Measurements from ENCODE around the gene WDCP. TPM values are rescaled to one million over a fixed set of nuclear protein-coding genes. Genes with fewer than 3 reads are reported as not detected.

WDCP gene
- total RNA-seq, 1 experiment from 2014 or later, result 19.9 TPM

DNA sequence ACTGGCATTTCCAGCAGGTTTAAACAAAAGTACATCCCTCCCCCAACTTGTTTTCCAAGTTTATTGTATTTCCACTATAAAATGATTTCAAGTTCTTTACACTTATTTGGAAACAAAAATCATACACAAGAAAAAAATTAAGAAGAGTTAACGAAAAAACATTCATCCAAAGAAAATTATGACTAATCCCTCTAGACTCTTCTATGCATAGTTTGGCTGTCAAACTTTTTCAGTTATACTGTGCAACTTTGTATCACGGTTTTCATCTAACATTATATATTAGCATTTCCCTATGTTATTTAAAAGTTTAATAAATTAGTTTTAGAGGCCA, 627 bp downstream of the WDCP start:
- TF ChIP-seq JUND (IDR thresholded peaks at IDR 0.05) (no peak), EZH2 (IDR thresholded peaks at IDR 0.05) (no peak), CEBPB (IDR thresholded peaks at IDR 0.05; ENCODE audit: low read depth) (no peak)
- Histone ChIP-seq H3K9me2 (ENCODE audit: insufficient read depth) (no peaks in the 10 kb centered on the region), H3K4me3 (replicated peaks in 1 of 2; ENCODE audit: low read depth in 1 of 2, low read length in 2 of 2) (peak overlapping the region; percentile 86 to 93), H3K9me3 (ENCODE audit: control insufficient read depth in 1 of 2, insufficient read depth in 1 of 2, low read depth in 1 of 2, low read length in 2 of 2) (no peaks in the 10 kb centered on the region), H3K27ac (ENCODE audit: low read depth, low read length) (no peak overlapping the region), H3K79me2 (ENCODE audit: insufficient read depth, low read length) (peaks cover 28% of the 10 kb centered on the region), H3K4me2 (ENCODE audit: low read length) (peak overlapping the region; percentile 90), H3K9ac (ENCODE audit: low read length) (peak overlapping the region; percentile 76), H3K27me3 (ENCODE audit: insufficient read depth, low read length) (no peaks in the 10 kb centered on the region), H3K36me3 (ENCODE audit: control insufficient read depth in 1 of 2, insufficient read depth in 2 of 2, low read length in 2 of 2) (no peaks in the 10 kb centered on the region), H3K4me1 (ENCODE audit: control insufficient read depth in 1 of 2, insufficient read depth in 2 of 2, low read length in 2 of 2) (peaks cover 13 to 30% of the 10 kb centered on the region in 2 experiments), H4K20me1 (ENCODE audit: insufficient read depth) (no peaks in the 10 kb centered on the region), H2AFZ (ENCODE audit: low read depth, low read length, poor library complexity, severe bottlenecking) (no peak overlapping the region)
- CTCF ChIA-PET, result interaction anchor here (1.6 kb wide), 1 partner anchor 222 kb away, joined by 8 read pairs; no protein-coding TSS in a partner anchor
- intact Hi-C loops (cut with micrococcal nuclease), result no loop called here
- POLR2A ChIA-PET, result interaction anchor here (1.5 to 1.6 kb wide), 3 partner anchors 10 to 38 kb away, joined by 7 to 32 read pairs (median 13); partner anchors contain the start of genes SF3B6 and TP53I3
- DNase-seq (ENCODE audit: low read depth, low spot score) (no peak), ATAC-seq (no peak)
- RAD21 ChIA-PET (ENCODE audit: low non-redundant PET in 1 of 2, low total read pairs in 2 of 2, uncharacterized antibody in 2 of 2, unreplicated experiment in 2 of 2), result no interaction called here
- BruUV-seq (replicated peaks), result no TSS peak

DNA sequence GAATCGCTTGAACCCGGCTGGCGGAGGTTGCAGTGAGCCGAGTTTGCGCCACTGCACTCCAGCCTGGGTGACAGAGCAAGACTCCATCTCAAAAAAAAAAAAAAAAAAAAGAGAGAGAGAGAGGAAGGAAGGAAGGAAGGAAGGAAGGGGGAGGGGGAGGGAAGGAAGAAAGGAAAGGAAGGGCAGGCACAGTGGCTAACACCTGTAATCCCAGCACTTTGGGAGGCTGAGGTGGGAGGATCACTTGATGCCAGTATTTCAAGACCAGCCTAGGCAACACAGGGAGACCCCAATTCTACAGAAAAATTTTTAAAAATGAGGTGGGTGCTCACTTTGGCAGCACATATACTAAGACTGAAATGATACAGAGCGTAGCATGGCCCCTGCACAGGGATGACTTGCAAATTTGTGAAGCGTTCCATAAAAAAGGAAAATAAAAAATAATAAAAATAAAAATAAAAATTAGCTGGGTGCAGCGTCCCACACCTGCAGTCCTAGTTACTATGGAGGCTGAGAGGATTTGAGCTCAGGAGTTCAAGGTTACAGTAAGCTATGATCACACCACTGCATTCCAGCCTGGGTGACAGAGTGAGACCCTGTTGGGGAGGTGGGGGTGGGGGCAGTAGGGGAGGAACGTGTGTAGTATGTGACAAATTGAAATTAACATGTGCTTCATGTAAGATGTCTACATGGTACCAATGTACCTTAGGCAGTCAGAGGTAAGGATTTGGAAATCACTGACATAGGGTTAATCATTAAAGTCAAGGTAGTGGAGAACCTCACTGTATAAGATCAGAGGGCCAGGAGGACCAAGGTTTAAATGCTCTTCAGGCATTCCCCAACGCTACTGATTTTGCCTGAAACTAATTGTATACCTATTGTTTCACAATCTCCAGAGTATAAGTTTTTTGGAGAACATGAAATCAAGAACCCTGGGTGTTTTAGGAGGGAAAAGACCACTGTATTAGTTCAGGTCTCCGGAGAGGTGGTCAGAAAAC, 1.4 kb downstream of the WDCP start:
- RAD21 ChIA-PET (ENCODE audit: low non-redundant PET in 1 of 2, low total read pairs in 2 of 2, uncharacterized antibody in 2 of 2, unreplicated experiment in 2 of 2), result no interaction called here
- no TSS peak for BruUV-seq (replicated peaks)
- no peak overlapping the region for H3K27ac ChIP-seq (ENCODE audit: low read depth, low read length)
- POLR2A ChIA-PET, result interaction anchor here (0.6 kb wide), 1 partner anchor 93 kb away, joined by 4 read pairs; no protein-coding TSS in a partner anchor
- no peaks in the 10 kb centered on the region for H3K36me3 ChIP-seq (ENCODE audit: control insufficient read depth in 1 of 2, insufficient read depth in 2 of 2, low read length in 2 of 2)
- H3K4me1 ChIP-seq (ENCODE audit: control insufficient read depth in 1 of 2, insufficient read depth in 2 of 2, low read length in 2 of 2), result peaks cover 13 to 30% of the 10 kb centered on the region in 2 experiments
- H3K79me2 ChIP-seq (ENCODE audit: insufficient read depth, low read length), result peaks cover 32% of the 10 kb centered on the region
- H3K9me3 ChIP-seq (ENCODE audit: control insufficient read depth in 1 of 2, insufficient read depth in 1 of 2, low read depth in 1 of 2, low read length in 2 of 2), result no peaks in the 10 kb centered on the region
- no peaks in the 10 kb centered on the region for H3K27me3 ChIP-seq (ENCODE audit: insufficient read depth, low read length)
- H3K4me2 ChIP-seq (ENCODE audit: low read length), result peak overlapping the region; percentile 90
- no peaks in the 10 kb centered on the region for H3K9me2 ChIP-seq (ENCODE audit: insufficient read depth)
- H3K9ac ChIP-seq (ENCODE audit: low read length), result peak overlapping the region; percentile 76
- intact Hi-C loops (cut with micrococcal nuclease), result no loop called here
- ATAC-seq (no peak), DNase-seq (ENCODE audit: low read depth, low spot score) (no peak)
- no peaks in the 10 kb centered on the region for H4K20me1 ChIP-seq (ENCODE audit: insufficient read depth)
- H3K4me3 ChIP-seq (replicated peaks in 1 of 2; ENCODE audit: low read depth in 1 of 2, low read length in 2 of 2), result peak overlapping the region; percentile 86 to 93
- CTCF ChIA-PET, result no interaction called here
- H2AFZ ChIP-seq (ENCODE audit: low read depth, low read length, poor library complexity, severe bottlenecking), result no peak overlapping the region
- TF ChIP-seq SIN3A (IDR thresholded peaks at IDR 0.05; ENCODE audit: low read depth), result no peak
- TF ChIP-seq FOSL1 (IDR thresholded peaks at IDR 0.05; ENCODE audit: low read depth), result no peak
- TF ChIP-seq ZNF274 (IDR thresholded peaks at IDR 0.05; ENCODE audit: low read depth, low read length), result no peak
- no peak for TF ChIP-seq EZH2 (IDR thresholded peaks at IDR 0.05)
- no peak for TF ChIP-seq YY1 (IDR thresholded peaks at IDR 0.05; ENCODE audit: extremely low read depth, insufficient replicate concordance, low read depth, low read length)
- TF ChIP-seq, protein P1, sequence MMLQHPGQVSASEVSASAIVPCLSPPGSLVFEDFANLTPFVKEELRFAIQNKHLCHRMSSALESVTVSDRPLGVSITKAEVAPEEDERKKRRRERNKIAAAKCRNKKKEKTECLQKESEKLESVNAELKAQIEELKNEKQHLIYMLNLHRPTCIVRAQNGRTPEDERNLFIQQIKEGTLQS (IDR thresholded peaks at IDR 0.05), result no peak
- TF ChIP-seq, protein P2, sequence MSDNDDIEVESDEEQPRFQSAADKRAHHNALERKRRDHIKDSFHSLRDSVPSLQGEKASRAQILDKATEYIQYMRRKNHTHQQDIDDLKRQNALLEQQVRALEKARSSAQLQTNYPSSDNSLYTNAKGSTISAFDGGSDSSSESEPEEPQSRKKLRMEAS (IDR thresholded peaks at IDR 0.05), result no peak
- TF ChIP-seq ELF1 (IDR thresholded peaks at IDR 0.05; ENCODE audit: borderline replicate concordance, low read depth), result no peak
- TF ChIP-seq SRF (IDR thresholded peaks at IDR 0.05; ENCODE audit: low read depth), result no peak
- TF ChIP-seq TCF7L2 (IDR thresholded peaks at IDR 0.05; ENCODE audit: borderline replicate concordance, extremely low read depth, insufficient read depth, insufficient read length), result no peak
- no peak for TF ChIP-seq RAD21 (IDR thresholded peaks at IDR 0.05; ENCODE audit: low read depth)
- TF ChIP-seq, protein P3, sequence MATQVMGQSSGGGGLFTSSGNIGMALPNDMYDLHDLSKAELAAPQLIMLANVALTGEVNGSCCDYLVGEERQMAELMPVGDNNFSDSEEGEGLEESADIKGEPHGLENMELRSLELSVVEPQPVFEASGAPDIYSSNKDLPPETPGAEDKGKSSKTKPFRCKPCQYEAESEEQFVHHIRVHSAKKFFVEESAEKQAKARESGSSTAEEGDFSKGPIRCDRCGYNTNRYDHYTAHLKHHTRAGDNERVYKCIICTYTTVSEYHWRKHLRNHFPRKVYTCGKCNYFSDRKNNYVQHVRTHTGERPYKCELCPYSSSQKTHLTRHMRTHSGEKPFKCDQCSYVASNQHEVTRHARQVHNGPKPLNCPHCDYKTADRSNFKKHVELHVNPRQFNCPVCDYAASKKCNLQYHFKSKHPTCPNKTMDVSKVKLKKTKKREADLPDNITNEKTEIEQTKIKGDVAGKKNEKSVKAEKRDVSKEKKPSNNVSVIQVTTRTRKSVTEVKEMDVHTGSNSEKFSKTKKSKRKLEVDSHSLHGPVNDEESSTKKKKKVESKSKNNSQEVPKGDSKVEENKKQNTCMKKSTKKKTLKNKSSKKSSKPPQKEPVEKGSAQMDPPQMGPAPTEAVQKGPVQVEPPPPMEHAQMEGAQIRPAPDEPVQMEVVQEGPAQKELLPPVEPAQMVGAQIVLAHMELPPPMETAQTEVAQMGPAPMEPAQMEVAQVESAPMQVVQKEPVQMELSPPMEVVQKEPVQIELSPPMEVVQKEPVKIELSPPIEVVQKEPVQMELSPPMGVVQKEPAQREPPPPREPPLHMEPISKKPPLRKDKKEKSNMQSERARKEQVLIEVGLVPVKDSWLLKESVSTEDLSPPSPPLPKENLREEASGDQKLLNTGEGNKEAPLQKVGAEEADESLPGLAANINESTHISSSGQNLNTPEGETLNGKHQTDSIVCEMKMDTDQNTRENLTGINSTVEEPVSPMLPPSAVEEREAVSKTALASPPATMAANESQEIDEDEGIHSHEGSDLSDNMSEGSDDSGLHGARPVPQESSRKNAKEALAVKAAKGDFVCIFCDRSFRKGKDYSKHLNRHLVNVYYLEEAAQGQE (IDR thresholded peaks at IDR 0.05; ENCODE audit: low read depth), result no peak

Data from HCT116 (cell line).